ENCODE data around the gene ADRB2.
"Not testable (repeated sequence)": the region's sequence is repeated elsewhere in the genome, so short reads cannot be mapped to it uniquely, and the experiment has no call there.

The ADRB2 gene

GRCh38 chr5:148794275-148794674 lies 32.1 kb upstream of the ADRB2 start:
- Histone ChIP-seq H3K9ac (ENCODE audit: low read length) (no peak overlapping the region), H3K4me3 (ENCODE audit: low read length) (no peak overlapping the region), H3K27me3 (ENCODE audit: control insufficient read depth, insufficient read depth, low read length) (no peaks in the 10 kb centered on the region), H3K36me3 (ENCODE audit: control insufficient read depth, insufficient read depth, low read length) (no peaks in the 10 kb centered on the region), H3K4me1 (ENCODE audit: control insufficient read depth, insufficient read depth, low read length) (no peaks in the 10 kb centered on the region), H3K27ac (ENCODE audit: low read depth, low read length) (no peak overlapping the region)

- no peak overlapping the region for H3K27ac ChIP-seq (ENCODE audit: low read depth, low read length)
- no peak overlapping the region for H3K9ac ChIP-seq (ENCODE audit: low read length)
- H3K36me3 ChIP-seq (ENCODE audit: control insufficient read depth, insufficient read depth, low read length), result no peaks in the 10 kb centered on the region
- H3K27me3 ChIP-seq (ENCODE audit: control insufficient read depth, insufficient read depth, low read length), result no peaks in the 10 kb centered on the region
- H3K4me1 ChIP-seq (ENCODE audit: control insufficient read depth, insufficient read depth, low read length), result no peaks in the 10 kb centered on the region
- no peak overlapping the region for H3K4me3 ChIP-seq (ENCODE audit: low read length)
Measured at GRCh38 chr5:148794729-148795561, 31.5 kb upstream of the ADRB2 start.

GRCh38 chr5:148796936-148797335 lies 29.5 kb upstream of the ADRB2 start:
- H3K36me3 ChIP-seq (ENCODE audit: control insufficient read depth, insufficient read depth, low read length), result no peaks in the 10 kb centered on the region
- no peaks in the 10 kb centered on the region for H3K4me1 ChIP-seq (ENCODE audit: control insufficient read depth, insufficient read depth, low read length)
- no peaks in the 10 kb centered on the region for H3K27me3 ChIP-seq (ENCODE audit: control insufficient read depth, insufficient read depth, low read length)
- H3K9ac ChIP-seq (ENCODE audit: low read length), result no peak overlapping the region
- no peak overlapping the region for H3K4me3 ChIP-seq (ENCODE audit: low read length)
- H3K27ac ChIP-seq (ENCODE audit: low read depth, low read length), result no peak overlapping the region

- H3K27me3 ChIP-seq (ENCODE audit: control insufficient read depth, insufficient read depth, low read length), result no peaks in the 10 kb centered on the region
- no peaks in the 10 kb centered on the region for H3K4me1 ChIP-seq (ENCODE audit: control insufficient read depth, insufficient read depth, low read length)
- H3K36me3 ChIP-seq (ENCODE audit: control insufficient read depth, insufficient read depth, low read length), result no peaks in the 10 kb centered on the region
- no peak overlapping the region for H3K4me3 ChIP-seq (ENCODE audit: low read length)
- no peak overlapping the region for H3K27ac ChIP-seq (ENCODE audit: low read depth, low read length)
- H3K9ac ChIP-seq (ENCODE audit: low read length), result no peak overlapping the region
Measured at GRCh38 chr5:148798786-148799185, 27.6 kb upstream of the ADRB2 start.

- Histone ChIP-seq H3K27ac (ENCODE audit: low read depth, low read length) (no peak overlapping the region), H3K36me3 (ENCODE audit: control insufficient read depth, insufficient read depth, low read length) (no peaks in the 10 kb centered on the region)
Measured at GRCh38 chr5:148799737-148800527, 26.5 kb upstream of the ADRB2 start.

GRCh38 chr5:148801682-148802276 lies 24.6 kb upstream of the ADRB2 start:
- H3K27ac ChIP-seq (ENCODE audit: low read depth, low read length), result no peak overlapping the region
- no peaks in the 10 kb centered on the region for H3K27me3 ChIP-seq (ENCODE audit: control insufficient read depth, insufficient read depth, low read length)
- H3K4me1 ChIP-seq (ENCODE audit: control insufficient read depth, insufficient read depth, low read length), result peaks cover 2% of the 10 kb centered on the region
- H3K4me3 ChIP-seq (ENCODE audit: low read length), result no peak overlapping the region
- H3K36me3 ChIP-seq (ENCODE audit: control insufficient read depth, insufficient read depth, low read length), result no peaks in the 10 kb centered on the region
- H3K9ac ChIP-seq (ENCODE audit: low read length), result no peak overlapping the region

More at GRCh38 chr5:148799737-148800527, 26.5 kb upstream of the ADRB2 start:
- Histone ChIP-seq H3K4me1 (ENCODE audit: control insufficient read depth, insufficient read depth, low read length) (no peaks in the 10 kb centered on the region), H3K4me3 (ENCODE audit: low read length) (no peak overlapping the region), H3K27me3 (ENCODE audit: control insufficient read depth, insufficient read depth, low read length) (no peaks in the 10 kb centered on the region), H3K9ac (ENCODE audit: low read length) (no peak overlapping the region)

GRCh38 chr5:148803451-148803850 lies 23.0 kb upstream of the ADRB2 start:
- not testable (repeated sequence) for H3K36me3 ChIP-seq (ENCODE audit: control insufficient read depth, insufficient read depth, low read length); H3K4me1 ChIP-seq (ENCODE audit: control insufficient read depth, insufficient read depth, low read length); H3K9ac ChIP-seq (ENCODE audit: low read length); H3K27ac ChIP-seq (ENCODE audit: low read depth, low read length); H3K4me3 ChIP-seq (ENCODE audit: low read length); H3K27me3 ChIP-seq (ENCODE audit: control insufficient read depth, insufficient read depth, low read length)

- Histone ChIP-seq H3K4me1 (ENCODE audit: control insufficient read depth, insufficient read depth, low read length) (peaks cover 2% of the 10 kb centered on the region), H3K9ac (ENCODE audit: low read length) (no peak overlapping the region), H3K27ac (ENCODE audit: low read depth, low read length) (no peak overlapping the region), H3K4me3 (ENCODE audit: low read length) (no peak overlapping the region), H3K36me3 (ENCODE audit: control insufficient read depth, insufficient read depth, low read length) (no peaks in the 10 kb centered on the region), H3K27me3 (ENCODE audit: control insufficient read depth, insufficient read depth, low read length) (no peaks in the 10 kb centered on the region)
Measured at GRCh38 chr5:148804393-148804792, 22.0 kb upstream of the ADRB2 start.

GRCh38 chr5:148805326-148806290 lies 20.8 kb upstream of the ADRB2 start:
- Histone ChIP-seq H3K27ac (ENCODE audit: low read depth, low read length) (no peak overlapping the region), H3K27me3 (ENCODE audit: control insufficient read depth, insufficient read depth, low read length) (no peaks in the 10 kb centered on the region), H3K9ac (ENCODE audit: low read length) (no peak overlapping the region), H3K4me1 (ENCODE audit: control insufficient read depth, insufficient read depth, low read length) (peaks cover 2% of the 10 kb centered on the region), H3K36me3 (ENCODE audit: control insufficient read depth, insufficient read depth, low read length) (no peaks in the 10 kb centered on the region), H3K4me3 (ENCODE audit: low read length) (no peak overlapping the region)

- Histone ChIP-seq H3K36me3 (ENCODE audit: control insufficient read depth, insufficient read depth, low read length) (no peaks in the 10 kb centered on the region), H3K27ac (ENCODE audit: low read depth, low read length) (no peak overlapping the region), H3K27me3 (ENCODE audit: control insufficient read depth, insufficient read depth, low read length) (no peaks in the 10 kb centered on the region), H3K4me3 (ENCODE audit: low read length) (no peak overlapping the region), H3K9ac (ENCODE audit: low read length) (no peak overlapping the region), H3K4me1 (ENCODE audit: control insufficient read depth, insufficient read depth, low read length) (peaks cover 2% of the 10 kb centered on the region)
Measured at GRCh38 chr5:148806520-148806931, 19.9 kb upstream of the ADRB2 start.

GRCh38 chr5:148807851-148808250 lies 18.6 kb upstream of the ADRB2 start:
- Histone ChIP-seq H3K4me3 (ENCODE audit: low read length) (no peak overlapping the region), H3K9ac (ENCODE audit: low read length) (no peak overlapping the region), H3K36me3 (ENCODE audit: control insufficient read depth, insufficient read depth, low read length) (no peaks in the 10 kb centered on the region), H3K27ac (ENCODE audit: low read depth, low read length) (no peak overlapping the region), H3K4me1 (ENCODE audit: control insufficient read depth, insufficient read depth, low read length) (peaks cover 2% of the 10 kb centered on the region), H3K27me3 (ENCODE audit: control insufficient read depth, insufficient read depth, low read length) (no peaks in the 10 kb centered on the region)

All from rectal smooth muscle tissue (tissue), 1 donor.